CD4-positive, alpha-beta T cell treated with Interferon alpha-2 for 1 hour (primary cell): ENCODE data around the gene KCNMA1.
"Not testable (repeated sequence)": the region's sequence is repeated elsewhere in the genome, so short reads cannot be mapped to it uniquely, and the experiment has no call there.

Experiments used
- DNase-seq, 2 donors: peaks; one replicate each; pipeline ENCODE4 v3.0.0-alpha.2; 2020 to 2022

Gene KCNMA1

GRCh38 chr10:77603534-77603927, 34.1 kb downstream of the KCNMA1 start:
- DNase-seq, result no peak

- no peak for DNase-seq
Measured at GRCh38 chr10:77602913-77603533, 34.6 kb downstream of the KCNMA1 start.

- DNase-seq, result no peak
Measured at GRCh38 chr10:77602231-77602912, 35.2 kb downstream of the KCNMA1 start.

DNA sequence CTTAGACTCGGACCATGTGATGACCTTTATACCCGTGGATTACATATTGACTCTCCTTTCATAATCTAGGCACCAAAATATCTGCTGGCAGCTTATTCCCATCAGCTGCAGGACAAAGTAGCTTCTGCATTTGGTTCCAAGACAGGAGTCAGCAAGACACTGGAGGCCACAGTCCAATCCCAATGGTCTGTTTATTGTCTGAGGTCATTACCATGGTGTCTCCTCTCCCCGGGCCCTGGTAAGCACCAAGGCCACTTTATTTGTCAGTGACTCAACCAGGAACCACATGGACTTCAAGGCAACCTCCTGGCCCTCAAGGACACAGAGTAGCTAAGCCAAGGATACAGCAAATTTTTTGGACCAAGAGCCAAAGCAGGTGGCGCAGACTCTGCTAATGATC, 36.1 kb downstream of the KCNMA1 start:
- no peak for DNase-seq

- DNase-seq, result no peak
Measured at GRCh38 chr10:77600640-77601039, 37.0 kb downstream of the KCNMA1 start.

- DNase-seq, result no peak
Measured at GRCh38 chr10:77599651-77600050, 38.0 kb downstream of the KCNMA1 start.

DNA sequence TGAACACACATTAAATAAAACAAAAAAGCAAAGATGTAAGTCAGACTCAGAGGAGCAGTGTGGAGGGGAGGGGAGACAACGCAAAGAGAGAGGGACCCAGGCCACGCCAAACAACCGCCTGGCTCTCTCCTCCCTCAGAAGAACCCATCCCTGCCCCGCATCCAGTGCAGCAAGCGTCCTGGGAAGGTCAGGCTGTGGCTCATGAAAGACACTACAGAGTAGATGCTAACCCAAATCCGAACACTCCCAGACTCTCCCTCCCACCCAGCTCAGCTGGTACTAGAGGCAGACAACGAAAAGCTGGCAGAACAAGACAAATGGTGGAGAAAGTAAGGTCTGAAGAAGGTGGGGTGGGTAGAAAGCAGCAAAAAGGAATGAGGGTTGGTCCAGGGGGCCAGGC, 39.0 kb downstream of the KCNMA1 start:
- no peak for DNase-seq

DNA sequence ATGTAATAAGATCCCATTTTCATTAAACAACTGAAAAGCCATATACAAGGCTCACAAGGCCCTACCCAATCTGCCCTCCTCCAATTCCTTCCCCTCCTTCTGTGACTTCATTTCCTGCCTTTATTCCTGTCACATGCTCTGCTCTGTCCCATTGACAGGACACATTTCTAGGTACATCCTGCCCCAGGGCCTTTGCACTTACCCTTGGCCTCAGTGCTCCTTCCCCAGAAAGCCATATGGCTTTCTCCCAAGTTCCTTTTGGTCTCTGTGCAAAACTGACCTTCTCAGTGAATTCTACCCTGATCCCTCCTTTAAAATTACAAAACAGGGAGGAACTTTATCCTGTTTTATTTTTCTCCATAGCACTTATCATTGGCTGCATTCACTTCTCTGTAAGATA, 40.0 kb downstream of the KCNMA1 start:
- DNase-seq, result no peak

DNA sequence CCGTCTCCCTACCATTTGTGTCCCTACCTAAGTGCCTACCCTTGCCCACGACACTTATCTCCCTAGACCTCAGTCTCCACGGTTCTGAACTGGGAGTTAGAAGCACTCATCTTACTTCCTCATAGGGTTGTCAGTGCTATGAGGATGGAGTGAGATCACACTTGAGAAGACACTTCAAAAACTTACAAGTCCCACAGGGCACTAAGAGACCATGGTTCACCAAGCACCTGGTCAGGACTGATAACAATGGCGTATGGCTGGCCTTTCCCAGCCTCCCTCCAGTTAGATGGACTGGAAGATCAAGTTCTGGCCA, 43.2 kb downstream of the KCNMA1 start:
- no peak for DNase-seq

DNA sequence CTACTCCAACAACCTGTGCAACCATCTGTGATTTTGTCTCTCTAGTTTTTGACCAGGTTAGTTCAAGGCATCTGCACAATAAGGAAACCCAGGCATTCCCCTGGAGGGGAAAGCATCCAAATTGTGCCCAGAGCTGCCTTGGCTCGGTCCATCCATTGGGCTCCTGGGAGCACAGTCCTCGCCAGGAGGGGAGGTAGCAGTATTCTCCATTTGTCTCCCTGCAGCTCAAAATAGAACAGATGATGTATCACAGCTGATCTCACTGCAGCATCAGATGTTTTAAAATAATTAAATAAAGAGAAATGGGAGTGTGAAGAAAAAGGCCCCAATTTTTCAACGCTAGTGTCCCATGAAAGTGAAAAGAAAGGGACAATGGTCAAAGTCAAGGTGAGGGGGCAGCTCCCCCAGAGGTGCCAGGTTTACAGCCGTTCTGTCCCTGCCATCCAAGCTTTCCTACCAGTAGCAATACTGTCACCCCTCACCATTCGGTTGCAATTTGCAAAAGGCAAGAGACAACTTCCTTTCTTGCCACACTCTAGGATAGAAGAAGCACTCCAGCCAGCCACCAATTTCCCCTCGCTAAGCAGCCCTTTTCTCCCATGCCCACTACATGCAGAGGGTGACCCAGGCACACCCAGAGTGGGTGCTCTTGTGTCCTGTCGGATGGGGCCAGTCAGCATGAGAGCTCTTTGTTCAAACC, 43.7 kb downstream of the KCNMA1 start:
- DNase-seq, result no peak

DNA sequence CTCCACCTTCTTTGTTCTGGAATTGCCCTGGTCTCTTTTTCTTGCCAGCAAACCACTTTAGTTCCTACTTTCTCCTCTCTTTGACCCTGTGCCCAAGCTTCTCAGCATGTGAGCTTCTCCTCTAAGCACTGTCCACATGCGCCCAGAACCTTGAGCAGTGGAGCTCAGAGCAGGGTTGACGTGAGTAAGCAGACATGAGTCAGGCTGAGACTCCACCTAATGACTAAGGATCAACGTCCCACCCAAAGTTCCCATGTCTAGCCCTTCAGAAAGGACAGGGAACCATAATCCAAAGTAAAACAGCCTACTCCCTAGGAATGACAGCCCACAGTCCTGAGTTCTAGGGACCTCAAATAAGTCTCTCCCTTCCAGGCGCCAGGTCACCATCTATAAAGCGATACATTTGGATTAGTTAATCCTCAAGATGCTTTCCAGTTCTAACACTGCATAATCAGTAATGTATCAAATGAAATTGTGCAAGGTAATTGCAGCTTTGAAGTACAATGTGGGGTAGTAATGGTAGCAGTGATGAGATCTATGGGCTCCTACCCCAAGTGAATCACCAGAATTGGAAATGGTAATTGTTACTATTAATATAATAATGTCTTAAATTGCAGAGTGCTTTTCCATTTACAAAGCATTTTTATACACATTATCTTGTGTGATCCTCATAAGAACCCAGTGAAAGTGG, 44.5 kb downstream of the KCNMA1 start:
- DNase-seq, result no peak

- DNase-seq, result no peak
Measured at GRCh38 chr10:77592510-77592909, 45.1 kb downstream of the KCNMA1 start.

DNA sequence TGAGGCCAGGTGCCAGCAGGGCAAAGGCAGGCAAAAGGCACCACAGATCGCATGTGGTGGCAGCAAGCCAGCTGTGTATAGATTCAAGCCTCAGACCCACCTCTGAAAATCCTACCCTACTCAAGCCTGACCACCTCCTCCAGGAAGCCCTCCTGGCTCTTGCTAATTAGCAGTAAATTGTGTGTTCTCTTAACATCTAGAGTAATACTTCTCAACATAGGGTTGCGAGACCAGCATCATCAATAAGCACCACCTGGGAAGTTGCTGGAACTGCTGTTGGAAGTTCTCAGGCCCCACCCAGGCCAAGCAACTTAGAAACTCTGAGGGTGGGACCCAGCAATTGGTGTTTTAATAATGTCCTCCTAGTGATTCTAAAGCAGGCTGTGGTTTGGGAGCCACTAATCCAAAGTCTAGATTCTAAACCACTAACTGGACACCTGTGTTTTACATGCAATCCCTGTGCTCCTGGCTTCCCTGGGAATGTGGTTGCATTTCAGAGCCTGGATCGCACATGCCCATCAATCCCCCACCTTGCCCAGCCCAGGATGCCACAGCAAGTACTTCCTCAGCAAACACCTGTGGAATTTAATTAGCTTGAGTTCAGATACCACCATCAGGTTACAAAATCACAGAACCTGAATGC, 46.2 kb downstream of the KCNMA1 start:
- DNase-seq, result no peak

GRCh38 chr10:77590344-77591237, 47.0 kb downstream of the KCNMA1 start:
- no peak for DNase-seq

GRCh38 chr10:77589703-77590102, 47.9 kb downstream of the KCNMA1 start:
- not testable (repeated sequence) for DNase-seq

GRCh38 chr10:77588886-77589285, 48.7 kb downstream of the KCNMA1 start:
- no peak for DNase-seq

- no peak for DNase-seq
Measured at GRCh38 chr10:77587416-77587790, 50.2 kb downstream of the KCNMA1 start.

- no peak for DNase-seq
Measured at GRCh38 chr10:77586719-77587415, 50.7 kb downstream of the KCNMA1 start.

DNA sequence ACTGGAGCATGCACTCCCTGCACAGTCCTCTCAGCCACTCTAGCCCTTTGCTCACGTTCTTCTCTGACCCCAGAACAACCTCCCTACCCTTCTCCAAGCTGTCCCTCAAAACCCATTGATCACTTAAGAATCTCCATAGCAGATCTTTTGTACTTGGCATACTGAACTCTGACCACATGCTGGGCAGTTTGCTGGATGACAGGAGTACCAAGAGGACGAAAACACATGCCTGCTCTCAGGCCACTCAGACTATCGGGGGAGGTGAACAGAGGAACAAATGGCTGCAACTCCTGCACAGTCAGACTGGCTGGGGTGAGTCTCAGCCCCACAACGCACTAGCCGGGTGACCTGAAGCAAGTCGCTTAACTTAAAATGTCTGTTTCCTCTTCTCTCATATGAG, 52.7 kb downstream of the KCNMA1 start:
- no peak for DNase-seq

DNA sequence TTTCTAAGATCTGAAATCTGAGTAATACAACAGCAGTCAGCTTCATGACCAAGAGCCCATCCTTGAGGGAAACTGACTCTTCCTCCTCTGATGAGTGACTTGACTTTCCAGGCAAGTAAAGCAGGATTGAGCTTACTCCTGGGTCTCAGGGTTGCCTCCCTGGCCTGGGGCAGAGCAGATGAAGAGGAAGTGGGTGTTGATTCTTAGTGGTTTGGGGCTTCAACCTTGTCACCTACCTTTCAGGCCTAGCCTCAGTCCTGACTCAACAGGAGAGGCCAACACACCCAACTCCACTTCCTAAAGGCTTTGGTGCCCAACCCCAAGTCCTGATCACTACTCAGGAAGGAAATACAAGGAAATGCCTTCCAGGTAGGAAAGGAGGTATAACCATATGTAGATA, 54.1 kb downstream of the KCNMA1 start:
- no peak for DNase-seq

- no peak for DNase-seq
Measured at GRCh38 chr10:77582710-77583115, 54.9 kb downstream of the KCNMA1 start.

DNA sequence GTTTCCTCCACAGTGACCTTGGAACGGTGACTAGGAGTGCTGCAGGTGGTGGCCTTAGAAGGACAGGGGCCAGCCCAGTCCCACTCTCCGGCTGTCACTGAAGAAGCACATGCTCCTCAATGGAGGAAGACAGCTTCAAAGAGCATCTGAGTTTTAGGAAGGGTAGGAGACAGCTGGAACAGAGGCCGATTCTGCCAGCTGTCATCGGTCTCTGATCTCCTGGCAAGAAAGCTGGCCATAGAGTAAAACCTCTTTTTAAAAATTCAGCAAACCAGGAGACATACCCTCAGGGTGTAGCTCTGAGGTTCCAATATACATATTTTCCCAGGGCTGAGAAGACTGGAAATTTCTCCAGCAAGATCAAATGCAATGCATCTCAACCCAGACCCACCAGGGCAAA, 55.9 kb downstream of the KCNMA1 start:
- DNase-seq, result no peak
